DND-41 (cell line): ENCODE measurements around the gene NFE2.

ENCODE experiments used
- EZH2 ChIP-seq: IDR thresholded peaks from 3 replicates; pipeline ENCODE4 v1.6.1; 2012; ENCODE audit warnings: borderline replicate concordance, low read depth, mild to moderate bottlenecking, moderate library complexity, low read length, inconsistent platforms; ENCODE audit not compliant: severe bottlenecking
- TF ChIP-seq, protein P1 (sequence below): IDR thresholded peaks from 2 replicates; pipeline ENCODE4 v1.5.1; 2012; ENCODE audit warnings: borderline replicate concordance, low read length, moderate library complexity, mild to moderate bottlenecking; ENCODE audit not compliant: poor library complexity, severe bottlenecking; ENCODE audit errors: extremely low read depth

DNA sequence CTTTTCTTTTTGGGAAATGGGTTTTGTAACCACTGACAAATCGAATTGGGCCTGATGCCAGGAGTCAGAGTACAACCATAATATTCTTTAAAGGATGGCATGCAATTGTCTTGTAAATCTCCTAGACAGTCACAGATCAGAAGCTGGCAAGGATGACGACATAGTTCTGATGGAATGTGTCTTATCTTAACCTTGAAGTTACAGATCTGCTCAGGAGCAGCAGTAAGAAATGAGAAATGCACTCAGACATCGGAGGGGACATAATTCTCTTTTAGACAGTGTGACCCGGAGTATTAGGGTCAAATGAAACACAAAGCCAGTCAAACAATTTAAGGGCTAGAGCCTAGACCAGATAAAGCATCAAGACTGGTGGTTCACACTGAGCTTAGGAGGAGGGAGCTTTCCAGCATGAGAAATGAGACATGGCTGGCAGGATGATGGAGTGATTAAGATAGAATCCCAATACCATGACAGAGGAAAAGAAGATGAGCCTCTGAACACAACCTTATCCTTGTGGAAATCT lies 38.4 kb downstream of the NFE2 start:
- TF ChIP-seq, protein P1, sequence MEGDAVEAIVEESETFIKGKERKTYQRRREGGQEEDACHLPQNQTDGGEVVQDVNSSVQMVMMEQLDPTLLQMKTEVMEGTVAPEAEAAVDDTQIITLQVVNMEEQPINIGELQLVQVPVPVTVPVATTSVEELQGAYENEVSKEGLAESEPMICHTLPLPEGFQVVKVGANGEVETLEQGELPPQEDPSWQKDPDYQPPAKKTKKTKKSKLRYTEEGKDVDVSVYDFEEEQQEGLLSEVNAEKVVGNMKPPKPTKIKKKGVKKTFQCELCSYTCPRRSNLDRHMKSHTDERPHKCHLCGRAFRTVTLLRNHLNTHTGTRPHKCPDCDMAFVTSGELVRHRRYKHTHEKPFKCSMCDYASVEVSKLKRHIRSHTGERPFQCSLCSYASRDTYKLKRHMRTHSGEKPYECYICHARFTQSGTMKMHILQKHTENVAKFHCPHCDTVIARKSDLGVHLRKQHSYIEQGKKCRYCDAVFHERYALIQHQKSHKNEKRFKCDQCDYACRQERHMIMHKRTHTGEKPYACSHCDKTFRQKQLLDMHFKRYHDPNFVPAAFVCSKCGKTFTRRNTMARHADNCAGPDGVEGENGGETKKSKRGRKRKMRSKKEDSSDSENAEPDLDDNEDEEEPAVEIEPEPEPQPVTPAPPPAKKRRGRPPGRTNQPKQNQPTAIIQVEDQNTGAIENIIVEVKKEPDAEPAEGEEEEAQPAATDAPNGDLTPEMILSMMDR, result no peak
- no peak for TF ChIP-seq EZH2
